Endothelial cell of umbilical vein (primary cell): ENCODE data around the gene ACSBG1. TPM values are rescaled to one million over a fixed set of nuclear protein-coding genes. Genes with fewer than 3 reads are reported as not detected.

Experiments used
- BruUV-seq: library from RNA; stranded (reverse); fragments of 400-500 nt; replicated peaks from 2 replicates; lab custom pipeline; 2021; lab: Mats Ljungman, UMichigan
- CTCF ChIA-PET: fragments of 300-600, 350-600 bp; sonication (Branson Sonifier 250); formaldehyde crosslinking; loops from one replicate; lab custom pipeline; 2021; ENCODE audit warnings: antibody characterized with exemption, inconsistent platforms; lab: Charles Lee
- POLR2A ChIA-PET: fragments of 300-600, 350-600 bp; sonication (Branson Sonifier 250); formaldehyde crosslinking; loops from one replicate; lab custom pipeline; 2021; ENCODE audit warnings: antibody characterized with exemption, inconsistent platforms; lab: Charles Lee
- DNase-seq: peaks from one replicate; pipeline ENCODE4 v3.0.0-alpha.2; 2011; ENCODE audit warnings: low read depth, low spot score
- FAIRE-seq: peaks from 2 replicates; lab custom pipeline; 2011; peaks lifted over from hg19 to GRCh38; lab: Jason Lieb, UNC
- H2AFZ ChIP-seq: 2 replicates; pipeline ENCODE4 v1.6.0; 2012; ENCODE audit warnings: low read depth, low read length, control low read depth, inconsistent platforms
- H3K27ac ChIP-seq: 2 replicates; pipeline ENCODE4 v1.5.1; 2011; ENCODE audit warnings: low read depth, mild to moderate bottlenecking, control low read depth, low read length, moderate library complexity; ENCODE audit not compliant: insufficient read depth
- H3K27me3 ChIP-seq, 2 experiments: 2 replicates each; pipeline versions ENCODE4 v1.6.0 to v1.6.1; 2011; ENCODE audit warnings: low read length in 2 of 2, mixed read lengths in 1 of 2; ENCODE audit not compliant: control insufficient read depth in 2 of 2, insufficient read depth in 2 of 2
- H3K36me3 ChIP-seq, 2 experiments: 2 replicates in 1 of 2; 3 replicates in 1 of 2; pipeline ENCODE4 v1.5.1; 2011; ENCODE audit warnings: low read length in 2 of 2, mild to moderate bottlenecking in 1 of 2, moderate library complexity in 1 of 2; ENCODE audit not compliant: control insufficient read depth in 2 of 2, insufficient read depth in 2 of 2; ENCODE audit errors: extremely low read depth in 1 of 2
- H3K4me1 ChIP-seq: 3 replicates; pipeline ENCODE4 v1.5.1; 2011; ENCODE audit warnings: mild to moderate bottlenecking, low read length; ENCODE audit not compliant: control insufficient read depth, insufficient read depth; ENCODE audit errors: extremely low read depth
- H3K4me2 ChIP-seq: 2 replicates; pipeline ENCODE4 v1.6.1; 2011; ENCODE audit warnings: low read length, control low read depth, mixed read lengths; ENCODE audit not compliant: insufficient read depth
- H3K4me3 ChIP-seq, 3 experiments: fragments of 200-600 bp in 1 of 3; sonication (generic), shearing (Covaris generic) in 1 of 3; replicated peaks in 1 of 3; 2 replicates each; pipeline ENCODE4 v1.5.1; 2011 to 2016; ENCODE audit warnings: control low read depth in 3 of 3, low read length in 3 of 3, mild to moderate bottlenecking in 2 of 3, inconsistent platforms in 1 of 3, low read depth in 1 of 3, moderate library complexity in 1 of 3; ENCODE audit not compliant: insufficient read depth in 1 of 3
- H3K79me2 ChIP-seq: 2 replicates; pipeline ENCODE4 v1.6.0; 2012; ENCODE audit warnings: low read length, inconsistent platforms; ENCODE audit not compliant: control insufficient read depth, insufficient read depth
- H3K9ac ChIP-seq: replicated peaks from 2 replicates; pipeline ENCODE3; 2011; ENCODE audit warnings: low read length, control low read depth; ENCODE audit not compliant: insufficient read depth; ENCODE audit errors: extremely low read depth
- H3K9me1 ChIP-seq: replicated peaks from 3 replicates; pipeline ENCODE4 v1.6.0; 2011; ENCODE audit warnings: mild to moderate bottlenecking, low read length; ENCODE audit not compliant: control insufficient read depth, insufficient read depth; ENCODE audit errors: extremely low read depth
- H3K9me3 ChIP-seq: replicated peaks from 2 replicates; pipeline ENCODE4 v1.5.1; 2012; ENCODE audit warnings: low read length, inconsistent platforms; ENCODE audit not compliant: control insufficient read depth, insufficient read depth
- H4K20me1 ChIP-seq: replicated peaks from 2 replicates; pipeline ENCODE3; 2011; ENCODE audit warnings: mild to moderate bottlenecking, low read length; ENCODE audit not compliant: control insufficient read depth, insufficient read depth; ENCODE audit errors: extremely low read depth
- EZH2 ChIP-seq: IDR thresholded peaks from 2 replicates; pipeline ENCODE4 v1.6.1; 2012; ENCODE audit warnings: borderline replicate concordance, low read depth, mild to moderate bottlenecking, moderate library complexity, low read length, inconsistent platforms; ENCODE audit not compliant: severe bottlenecking
- FOS ChIP-seq: IDR thresholded peaks from 2 replicates; pipeline ENCODE4 v1.6.1; 2011; ENCODE audit warnings: mild to moderate bottlenecking, low read length, moderate library complexity, borderline replicate concordance; ENCODE audit not compliant: insufficient read depth
- GATA2 ChIP-seq: IDR thresholded peaks from 2 replicates; pipeline ENCODE4 v1.7.0; 2011; ENCODE audit warnings: low read depth, mild to moderate bottlenecking, moderate library complexity, mixed read lengths, low read length; ENCODE audit not compliant: insufficient read length, insufficient read depth
- JUN ChIP-seq: IDR thresholded peaks from 2 replicates; pipeline ENCODE4 v1.6.1; 2011; ENCODE audit warnings: borderline replicate concordance, low read depth; ENCODE audit not compliant: insufficient read length, insufficient read depth
- MYC ChIP-seq: IDR thresholded peaks from one replicate; pipeline ENCODE4 v1.6.1; 2011; ENCODE audit warnings: mild to moderate bottlenecking, low read depth, low read length
- POLR2A ChIP-seq: IDR thresholded peaks from 2 replicates; pipeline ENCODE4 v1.6.1; 2012; ENCODE audit warnings: low read depth, mild to moderate bottlenecking, control low read depth, low read length
- POLR2AphosphoS5 ChIP-seq: IDR thresholded peaks from 2 replicates; pipeline ENCODE4 v1.6.1; 2012; ENCODE audit warnings: low read depth, mild to moderate bottlenecking, control low read depth, low read length, moderate library complexity; ENCODE audit not compliant: insufficient read depth
- dilution Hi-C: fragments of 300-500 bp; cut with MboI; formaldehyde crosslinking; loops from one replicate; pipeline ENCODE4 v1.15.0; 2019; ENCODE audit warnings: low sequenced_read_pairs; ENCODE audit not compliant: extremely low pct_ligation_motif_present
- intact Hi-C: fragments of 100-400 bp; cut with micrococcal nuclease; formaldehyde crosslinking; loops from one replicate; pipeline ENCODE4 v1.10.0; 2022
- polyA plus RNA-seq, 4 experiments: library from polyadenylated mRNA; depleted of rRNA in 3 of 4; stranded (reverse) in 3 of 4; unstranded in 1 of 4; fragments of >200 nt; gene quantifications; 2 replicates each; pipeline versions ENCODE4 v1.2.1 to v1.2.3, GENCODE V29; 2011 to 2012; ENCODE audit warnings: missing spikeins in 1 of 4
- total RNA-seq: library from RNA; stranded (reverse); gene quantifications from 2 replicates; pipeline ENCODE4 v1.2.3, GENCODE V29; 2021
- TF ChIP-seq, protein P1 (sequence below), 2 donors: IDR thresholded peaks; 1 replicate in 1 of 2; 2 replicates in 1 of 2; pipeline ENCODE4 v1.5.1; 2011; ENCODE audit warnings: low read length in 2 of 2, mild to moderate bottlenecking in 2 of 2, moderate library complexity in 2 of 2, control low read depth in 1 of 2, inconsistent platforms in 1 of 2, low read depth in 1 of 2; ENCODE audit not compliant: insufficient read depth in 1 of 2; ENCODE audit errors: extremely low read depth in 1 of 2
- TF ChIP-seq, protein P2 (sequence below): IDR thresholded peaks from 2 replicates; pipeline ENCODE4 v1.6.1; 2011; ENCODE audit not compliant: insufficient read depth, insufficient read length

Gene ACSBG1
- total and polyA plus RNA-seq, 2 donors (not counting 3 experiments of a cell fraction or from before 2014, with no cell fraction given) = not detected

DNA sequence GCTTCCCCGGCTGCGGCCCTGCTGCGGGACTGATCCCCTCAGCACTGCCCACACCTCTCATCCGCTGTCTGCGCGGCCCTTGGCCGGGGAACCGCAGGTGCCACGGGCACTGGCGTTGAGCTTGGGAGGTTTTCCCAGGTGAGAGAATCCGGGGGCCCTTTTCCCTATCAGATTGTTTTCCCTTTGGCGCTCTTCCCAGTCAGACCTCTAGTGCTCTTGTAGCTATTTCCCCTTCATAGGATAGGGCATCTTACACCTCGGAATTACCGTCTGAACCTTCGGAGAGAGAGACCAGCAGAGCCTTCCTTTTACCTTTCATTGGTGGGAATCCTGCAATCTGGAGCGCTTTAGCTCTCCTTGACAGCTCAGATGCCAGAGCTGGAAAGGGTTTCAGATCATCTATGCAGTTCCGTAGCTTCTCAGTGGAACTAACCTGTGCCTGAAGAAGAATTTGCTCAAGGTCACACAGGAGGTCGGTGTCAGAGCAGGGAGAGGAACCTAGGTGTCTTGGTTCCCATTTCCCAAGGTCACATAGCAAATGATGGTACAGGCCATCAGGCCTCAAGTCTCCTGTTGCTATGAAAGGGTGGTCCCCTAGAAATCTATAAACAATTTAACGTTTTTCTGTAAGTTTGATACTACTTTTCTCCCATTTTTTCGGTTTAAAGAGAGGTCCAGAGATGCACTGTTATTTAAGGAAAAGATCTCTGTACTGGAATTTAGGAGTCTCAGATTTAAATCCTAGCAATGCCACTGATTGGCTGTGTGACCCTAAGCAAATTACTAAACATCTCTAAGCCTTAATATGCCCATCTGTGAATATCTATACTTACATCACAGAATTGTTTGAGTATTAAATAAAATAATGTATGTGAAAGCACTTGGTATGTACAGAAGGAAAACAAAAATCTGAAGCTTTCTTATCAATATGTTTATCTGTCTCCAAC is 84.3 kb downstream of the ACSBG1 start:
- Histone ChIP-seq H3K27ac (no peak overlapping the region), H3K79me2 (peaks cover 24% of the 10 kb centered on the region), H3K4me3 (peak overlapping the region; percentile 54 to 71 (median 58)), H3K27me3 (no peaks in the 10 kb centered on the region), H4K20me1 (no peaks in the 10 kb centered on the region), H2AFZ (peak overlapping the region; percentile 87), H3K4me2 (peak overlapping the region; percentile 91), H3K36me3 (no peaks in the 10 kb centered on the region), H3K9ac (peak overlapping the region; percentile 54), H3K4me1 (peaks cover 11% of the 10 kb centered on the region), H3K9me3 (no peaks in the 10 kb centered on the region), H3K9me1 (no peaks in the 10 kb centered on the region)
- POLR2A ChIA-PET = no interaction called here
- BruUV-seq = TSS peak; percentile 30
- CTCF ChIA-PET = interaction anchor here (1.0 to 3.5 kb wide), 6 partner anchors 12 to 46 kb away, joined by 3 to 26 read pairs (median 8); partner anchors contain the start of gene CIB2
- dilution Hi-C loops = no loop called here
- TF ChIP-seq GATA2 (no peak), POLR2AphosphoS5 (no peak), JUN (no peak), EZH2 (no peak), FOS (no peak), MYC (no peak), POLR2A (no peak)
- TF ChIP-seq, protein P1, sequence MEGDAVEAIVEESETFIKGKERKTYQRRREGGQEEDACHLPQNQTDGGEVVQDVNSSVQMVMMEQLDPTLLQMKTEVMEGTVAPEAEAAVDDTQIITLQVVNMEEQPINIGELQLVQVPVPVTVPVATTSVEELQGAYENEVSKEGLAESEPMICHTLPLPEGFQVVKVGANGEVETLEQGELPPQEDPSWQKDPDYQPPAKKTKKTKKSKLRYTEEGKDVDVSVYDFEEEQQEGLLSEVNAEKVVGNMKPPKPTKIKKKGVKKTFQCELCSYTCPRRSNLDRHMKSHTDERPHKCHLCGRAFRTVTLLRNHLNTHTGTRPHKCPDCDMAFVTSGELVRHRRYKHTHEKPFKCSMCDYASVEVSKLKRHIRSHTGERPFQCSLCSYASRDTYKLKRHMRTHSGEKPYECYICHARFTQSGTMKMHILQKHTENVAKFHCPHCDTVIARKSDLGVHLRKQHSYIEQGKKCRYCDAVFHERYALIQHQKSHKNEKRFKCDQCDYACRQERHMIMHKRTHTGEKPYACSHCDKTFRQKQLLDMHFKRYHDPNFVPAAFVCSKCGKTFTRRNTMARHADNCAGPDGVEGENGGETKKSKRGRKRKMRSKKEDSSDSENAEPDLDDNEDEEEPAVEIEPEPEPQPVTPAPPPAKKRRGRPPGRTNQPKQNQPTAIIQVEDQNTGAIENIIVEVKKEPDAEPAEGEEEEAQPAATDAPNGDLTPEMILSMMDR (IDR thresholded peaks at IDR 0.05; ENCODE audit: extremely low read depth in 1 of 2, insufficient read depth in 1 of 2, low read depth in 1 of 2, low read length in 2 of 2) = no peak
- TF ChIP-seq, protein P2, sequence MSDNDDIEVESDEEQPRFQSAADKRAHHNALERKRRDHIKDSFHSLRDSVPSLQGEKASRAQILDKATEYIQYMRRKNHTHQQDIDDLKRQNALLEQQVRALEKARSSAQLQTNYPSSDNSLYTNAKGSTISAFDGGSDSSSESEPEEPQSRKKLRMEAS = no peak
- FAIRE-seq (no peak), DNase-seq (peak; percentile 36)
- intact Hi-C loops = loop anchor here (1.0 kb wide), 3 partner anchors 19 to 288 kb away; partner anchors contain the start of genes CIB2, IREB2 and SKIC8
